Chondrocyte (in vitro differentiated cells): Measurements from ENCODE around the gene MAT2A. TPM values are rescaled to one million over a fixed set of nuclear protein-coding genes. Genes with fewer than 3 reads are reported as not detected.

Experiments
- DNase-seq: peaks from one replicate; pipeline ENCODE4 v3.0.0; 2021; ENCODE audit warnings: mixed read lengths, low spot score
- H3K27ac Mint-ChIP-seq: one replicate; pipeline ENCODE4 v1.8.0; 2021; ENCODE audit warnings: mild to moderate bottlenecking, moderate library complexity, mixed read lengths; ENCODE audit not compliant: unreplicated experiment
- H3K27me3 Mint-ChIP-seq: 2 replicates; pipeline ENCODE4 v1.8.0; 2021; ENCODE audit warnings: low read depth, mixed read lengths
- H3K36me3 Mint-ChIP-seq: 2 replicates; pipeline ENCODE4 v1.8.0; 2021; ENCODE audit warnings: low read depth, mixed read lengths
- H3K4me1 Mint-ChIP-seq: 2 replicates; pipeline ENCODE4 v1.8.0; 2021; ENCODE audit warnings: low read depth, mild to moderate bottlenecking, mixed read lengths
- H3K4me3 Mint-ChIP-seq: one replicate; pipeline ENCODE4 v1.8.0; 2021; ENCODE audit warnings: mild to moderate bottlenecking, moderate library complexity, mixed read lengths; ENCODE audit not compliant: unreplicated experiment
- H3K9me3 Mint-ChIP-seq: 2 replicates; pipeline ENCODE4 v1.8.0; 2021; ENCODE audit warnings: low read depth, mixed read lengths
- CTCF ChIP-seq: fragments of 200-600 bp; sonication (generic); IDR thresholded peaks from 2 replicates; pipeline ENCODE4 v1.5.0; 2021; ENCODE audit warnings: antibody characterized with exemption, mild to moderate bottlenecking, moderate library complexity
- total RNA-seq: library from RNA; stranded (reverse); gene quantifications from 3 replicates; pipeline ENCODE4 v1.2.1, GENCODE V29; 2021

Gene MAT2A
- total RNA-seq, 1 donor from 2014 or later = 155 TPM

GRCh38 chr2:85593023-85593422, 54.1 kb downstream of the MAT2A start:
- Mint-ChIP-seq H3K36me3 (no peaks in the 10 kb centered on the region), H3K4me3 (no peak overlapping the region), H3K27me3 (no peaks in the 10 kb centered on the region), H3K9me3 (no peaks in the 10 kb centered on the region), H3K4me1 (peaks cover 44% of the 10 kb centered on the region), H3K27ac (no peak overlapping the region)
- DNase-seq = no peak
- TF ChIP-seq CTCF = no peak

Other genes starting within 250 kb of the MAT2A start
- gene TGOLN2, start 211.2 kb upstream of the MAT2A start, total RNA-seq = 79.7 to 101 TPM (median 84.8 TPM) in 3 replicates
- 35.6 to 40.3 TPM (median 36.3 TPM) in 3 replicates for gene RETSAT, start 184.6 kb upstream of the MAT2A start, total RNA-seq
- 14.3 to 20.0 TPM (median 15.2 TPM) in 3 replicates for gene ELMOD3, start 184.4 kb upstream of the MAT2A start, total RNA-seq
- gene CAPG, start 128.8 kb upstream of the MAT2A start, total RNA-seq = 40.5 to 77.6 TPM (median 76.5 TPM) in 3 replicates
- 0.47 TPM in 1 of 3 replicates, not detected in the others for gene SH2D6, start 120.5 kb upstream of the MAT2A start, total RNA-seq
- gene GGCX, start 22.3 kb downstream of the MAT2A start, total RNA-seq = 55.7 to 78.6 TPM (median 58.6 TPM) in 3 replicates
- 1.6 to 2.4 TPM (median 2.1 TPM) in 3 replicates for gene VAMP8, start 38.4 kb downstream of the MAT2A start, total RNA-seq
- gene VAMP5, start 45.3 kb downstream of the MAT2A start, total RNA-seq = 1.8 to 2.4 TPM in 2 of 3 replicates, not detected in the other
- 76.3 to 93.9 TPM (median 89.4 TPM) in 3 replicates for gene RNF181, start 56.6 kb downstream of the MAT2A start, total RNA-seq
- gene TMEM150A, start 63.5 kb downstream of the MAT2A start, total RNA-seq = 17.1 to 19.9 TPM (median 17.9 TPM) in 3 replicates
- 19.4 to 33.9 TPM (median 21.3 TPM) in 3 replicates for gene C2orf68, start 72.9 kb downstream of the MAT2A start, total RNA-seq
- gene USP39, start 77.0 kb downstream of the MAT2A start, total RNA-seq = 34.7 to 40.4 TPM (median 35.1 TPM) in 3 replicates
- not detected in 3 replicates for gene SFTPB, start 129.0 kb downstream of the MAT2A start, total RNA-seq
- gene GNLY, start 155.2 kb downstream of the MAT2A start, total RNA-seq = not detected in 3 replicates
- gene ATOH8, start 214.8 kb downstream of the MAT2A start, total RNA-seq = 2.2 to 10.3 TPM (median 2.7 TPM) in 3 replicates